Parathyroid adenoma (tissue), 2 donors: ENCODE measurements around the gene NIF3L1.

Source experiments
- H2AFZ ChIP-seq: fragments of 300-600 bp; sonication (generic); one replicate; pipeline ENCODE4 v1.7.0; 2017; ENCODE audit warnings: antibody characterized with exemption, mild to moderate bottlenecking
- H3K27ac ChIP-seq: fragments of 300-600 bp; sonication (generic); one replicate; pipeline ENCODE4 v1.7.0; 2017
- H3K27me3 ChIP-seq: fragments of 300-600 bp; sonication (generic); one replicate; pipeline ENCODE4 v1.7.0; 2017; ENCODE audit warnings: low read length; ENCODE audit not compliant: control insufficient read depth, insufficient read depth
- H3K36me3 ChIP-seq: fragments of 300-600 bp; sonication (generic); one replicate; pipeline ENCODE4 v1.7.0; 2017; ENCODE audit warnings: low read length; ENCODE audit not compliant: control insufficient read depth, insufficient read depth
- H3K4me1 ChIP-seq: fragments of 300-600 bp; sonication (generic); one replicate; pipeline ENCODE4 v1.7.0; 2017; ENCODE audit warnings: control low read depth
- H3K4me2 ChIP-seq: fragments of 300-600 bp; sonication (generic); one replicate; pipeline ENCODE4 v1.7.0; 2017; ENCODE audit warnings: low read length
- H3K4me3 ChIP-seq: fragments of 300-600 bp; sonication (generic); one replicate; pipeline ENCODE4 v1.7.0; 2017; ENCODE audit warnings: low read depth, low read length
- H3K79me2 ChIP-seq: fragments of 300-600 bp; sonication (generic); one replicate; pipeline ENCODE4 v1.7.0; 2017; ENCODE audit warnings: control low read depth
- H3K9ac ChIP-seq: fragments of 300-600 bp; sonication (generic); one replicate; pipeline ENCODE4 v1.7.0; 2017; ENCODE audit warnings: mild to moderate bottlenecking
- H3K9me3 ChIP-seq: fragments of 300-600 bp; sonication (generic); one replicate; pipeline ENCODE4 v1.7.0; 2017; ENCODE audit warnings: low read length; ENCODE audit not compliant: control insufficient read depth
- TF ChIP-seq, protein P1 (sequence below): fragments of 300-600 bp; sonication (generic); IDR thresholded peaks from one replicate; pipeline ENCODE4 v1.7.0; 2017; ENCODE audit warnings: antibody characterized with exemption, mild to moderate bottlenecking
- donor health status: primary hyperparathyroidism.

NIF3L1 gene

DNA sequence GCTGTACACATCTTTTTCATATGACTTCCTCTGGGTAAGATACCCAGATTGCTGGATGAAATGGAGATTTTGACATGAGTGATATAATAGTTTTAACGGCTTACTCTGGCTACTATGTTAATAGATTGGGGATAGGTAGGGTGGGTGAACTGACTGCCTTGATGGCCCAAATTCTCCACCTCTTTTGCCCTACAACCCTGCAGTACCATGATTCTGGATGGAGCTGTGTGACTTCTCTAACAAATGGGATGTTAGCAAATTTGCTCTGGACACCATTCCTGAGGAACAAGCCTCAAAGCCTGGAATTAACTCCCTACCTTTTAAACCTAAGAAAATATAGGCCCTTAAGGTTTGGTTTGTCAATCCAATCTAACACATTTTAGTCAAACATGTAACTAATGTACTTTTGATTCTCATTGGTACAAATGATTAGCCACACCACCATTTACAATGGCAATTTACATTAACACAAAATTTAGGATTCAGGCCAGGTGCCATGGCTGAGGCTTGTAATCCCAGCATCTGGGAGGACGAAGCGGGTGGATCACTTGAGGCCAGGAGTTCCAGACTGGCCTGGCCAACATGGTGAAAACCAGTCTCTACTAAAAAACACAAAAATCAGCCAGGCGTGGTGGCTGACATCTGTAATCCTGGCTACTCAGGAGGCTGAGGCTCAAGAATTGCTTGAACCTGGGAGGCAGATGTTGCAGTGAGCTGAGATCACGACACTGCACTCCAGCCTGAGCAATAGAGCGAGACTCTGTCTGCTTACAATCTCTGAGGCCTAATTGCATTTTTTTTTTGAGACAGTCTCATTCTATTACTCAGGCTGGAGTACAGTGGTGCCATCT lies 37.5 kb upstream of the NIF3L1 start:
- Histone ChIP-seq H3K27me3 (no peaks in the 10 kb centered on the region), H3K9ac (no peak overlapping the region), H3K9me3 (no peaks in the 10 kb centered on the region), H3K36me3 (no peaks in the 10 kb centered on the region), H3K79me2 (no peaks in the 10 kb centered on the region), H3K4me2 (no peak overlapping the region), H3K4me1 (no peaks in the 10 kb centered on the region), H3K27ac (no peak overlapping the region), H3K4me3 (no peak overlapping the region), H2AFZ (no peak overlapping the region)
- TF ChIP-seq, protein P1, sequence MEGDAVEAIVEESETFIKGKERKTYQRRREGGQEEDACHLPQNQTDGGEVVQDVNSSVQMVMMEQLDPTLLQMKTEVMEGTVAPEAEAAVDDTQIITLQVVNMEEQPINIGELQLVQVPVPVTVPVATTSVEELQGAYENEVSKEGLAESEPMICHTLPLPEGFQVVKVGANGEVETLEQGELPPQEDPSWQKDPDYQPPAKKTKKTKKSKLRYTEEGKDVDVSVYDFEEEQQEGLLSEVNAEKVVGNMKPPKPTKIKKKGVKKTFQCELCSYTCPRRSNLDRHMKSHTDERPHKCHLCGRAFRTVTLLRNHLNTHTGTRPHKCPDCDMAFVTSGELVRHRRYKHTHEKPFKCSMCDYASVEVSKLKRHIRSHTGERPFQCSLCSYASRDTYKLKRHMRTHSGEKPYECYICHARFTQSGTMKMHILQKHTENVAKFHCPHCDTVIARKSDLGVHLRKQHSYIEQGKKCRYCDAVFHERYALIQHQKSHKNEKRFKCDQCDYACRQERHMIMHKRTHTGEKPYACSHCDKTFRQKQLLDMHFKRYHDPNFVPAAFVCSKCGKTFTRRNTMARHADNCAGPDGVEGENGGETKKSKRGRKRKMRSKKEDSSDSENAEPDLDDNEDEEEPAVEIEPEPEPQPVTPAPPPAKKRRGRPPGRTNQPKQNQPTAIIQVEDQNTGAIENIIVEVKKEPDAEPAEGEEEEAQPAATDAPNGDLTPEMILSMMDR, result no peak

DNA sequence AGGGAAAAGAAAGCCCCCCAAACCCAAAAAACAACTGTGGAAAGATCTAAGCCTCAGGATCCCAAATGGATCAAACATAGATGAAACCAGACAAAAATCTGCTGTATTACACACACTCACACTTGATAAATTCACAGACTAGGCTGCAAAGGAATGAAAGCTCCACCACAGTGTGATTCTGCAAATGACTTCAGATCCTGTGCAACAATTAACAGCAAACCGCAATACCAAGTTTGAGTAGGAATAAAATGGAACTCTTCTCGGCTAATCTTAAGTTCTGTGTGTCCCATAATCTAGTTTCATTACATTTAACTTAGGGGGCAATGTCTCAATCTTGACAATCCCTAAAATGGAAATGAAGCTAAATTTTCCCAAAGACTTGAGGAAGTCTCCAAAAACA lies 36.6 kb upstream of the NIF3L1 start:
- H3K4me2 ChIP-seq, result no peak overlapping the region
- H3K79me2 ChIP-seq, result peaks cover under 1% of the 10 kb centered on the region
- no peaks in the 10 kb centered on the region for H3K9me3 ChIP-seq
- no peak overlapping the region for H3K4me3 ChIP-seq
- H3K27me3 ChIP-seq, result no peaks in the 10 kb centered on the region
- TF ChIP-seq, protein P1, result no peak
- H3K36me3 ChIP-seq, result no peaks in the 10 kb centered on the region
- no peak overlapping the region for H3K27ac ChIP-seq
- H3K4me1 ChIP-seq, result no peaks in the 10 kb centered on the region
- no peak overlapping the region for H3K9ac ChIP-seq
- H2AFZ ChIP-seq, result no peak overlapping the region

DNA sequence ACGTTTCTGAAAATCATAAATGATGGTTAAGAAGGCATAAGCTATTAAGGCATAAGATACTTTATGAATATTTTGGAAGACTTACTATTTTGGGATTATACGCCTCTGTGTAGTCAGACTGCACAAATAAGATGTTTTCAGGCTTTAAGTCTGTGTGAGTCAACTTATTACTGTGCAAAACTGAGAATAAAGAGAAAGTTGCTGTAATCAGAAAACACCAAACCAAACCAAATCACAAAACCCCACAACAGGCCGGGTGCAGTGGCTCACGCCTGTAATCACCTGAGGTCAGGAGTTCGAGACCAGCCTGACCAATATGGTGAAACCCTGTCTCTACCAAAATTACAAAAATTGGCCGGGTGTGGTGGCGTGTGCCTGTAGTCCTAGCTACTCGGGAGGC lies 32.4 kb upstream of the NIF3L1 start:
- Histone ChIP-seq H3K9ac (no peak overlapping the region), H3K36me3 (no peaks in the 10 kb centered on the region), H3K9me3 (no peaks in the 10 kb centered on the region), H3K79me2 (peaks cover 31% of the 10 kb centered on the region), H3K27ac (no peak overlapping the region), H3K27me3 (no peaks in the 10 kb centered on the region), H2AFZ (no peak overlapping the region), H3K4me2 (no peak overlapping the region), H3K4me3 (no peak overlapping the region), H3K4me1 (peaks cover 9% of the 10 kb centered on the region)
- TF ChIP-seq, protein P1, result no peak

DNA sequence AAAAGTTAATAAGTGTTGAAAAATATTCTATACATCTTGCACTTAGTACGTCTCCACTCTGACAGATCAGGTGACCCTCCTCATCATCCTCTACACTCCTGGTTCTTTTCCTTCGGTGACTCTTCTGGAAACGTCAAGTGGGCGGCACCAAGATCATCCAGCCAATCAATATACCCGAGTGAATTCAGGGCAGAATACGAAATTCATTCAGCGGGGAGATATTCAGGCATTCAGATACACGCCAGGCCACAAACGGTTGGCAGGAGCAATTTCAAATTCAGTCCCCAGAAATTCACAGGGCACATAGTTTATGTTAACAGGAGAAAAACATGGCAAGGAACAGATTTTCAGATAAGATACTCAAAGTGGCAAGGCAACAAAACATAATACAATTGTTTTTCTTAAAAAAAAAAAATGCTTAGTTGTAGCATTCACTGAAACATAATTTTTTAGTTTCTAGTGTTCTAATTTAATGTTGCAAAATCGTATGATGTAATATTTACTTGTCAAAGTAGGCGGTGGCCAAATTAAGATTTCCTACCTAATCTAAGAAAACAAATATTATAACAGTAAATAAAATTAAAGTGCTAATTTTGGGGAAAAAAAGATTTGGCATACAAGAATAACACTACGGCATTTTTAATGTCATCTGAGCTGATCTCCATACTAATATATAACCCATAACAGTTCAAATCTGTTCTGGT lies 28.9 kb upstream of the NIF3L1 start:
- H3K9me3 ChIP-seq, result no peaks in the 10 kb centered on the region
- H3K4me3 ChIP-seq, result peak overlapping the region; percentile 92
- H3K4me1 ChIP-seq, result peaks cover 9% of the 10 kb centered on the region
- H3K79me2 ChIP-seq, result peaks cover 52% of the 10 kb centered on the region
- peak overlapping the region; percentile 89 for H3K4me2 ChIP-seq
- H3K36me3 ChIP-seq, result peaks cover 6% of the 10 kb centered on the region
- TF ChIP-seq, protein P1, result no peak
- H3K27me3 ChIP-seq, result no peaks in the 10 kb centered on the region
- no peak overlapping the region for H2AFZ ChIP-seq
- peak overlapping the region; percentile 55 for H3K27ac ChIP-seq
- H3K9ac ChIP-seq, result no peak overlapping the region
